Tongue (tissue), 2 donors: ENCODE results near the gene TMC1. TPM values are rescaled to one million over a fixed set of nuclear protein-coding genes. Genes with fewer than 3 reads are reported as not detected.
"Not testable (repeated sequence)": the region's sequence is repeated elsewhere in the genome, so short reads cannot be mapped to it uniquely, and the experiment has no call there.

Experiments
- DNase-seq: peaks from one replicate; pipeline ENCODE4 v3.0.0-alpha.2; 2015
- total RNA-seq: library from RNA; depleted of rRNA; stranded (reverse); fragments of >200 nt; gene quantifications from one replicate; pipeline ENCODE4 v1.2.3, GENCODE V29; 2014

TMC1 gene
- total RNA-seq, 1 donor from 2014 or later, result 0.62 TPM

DNA sequence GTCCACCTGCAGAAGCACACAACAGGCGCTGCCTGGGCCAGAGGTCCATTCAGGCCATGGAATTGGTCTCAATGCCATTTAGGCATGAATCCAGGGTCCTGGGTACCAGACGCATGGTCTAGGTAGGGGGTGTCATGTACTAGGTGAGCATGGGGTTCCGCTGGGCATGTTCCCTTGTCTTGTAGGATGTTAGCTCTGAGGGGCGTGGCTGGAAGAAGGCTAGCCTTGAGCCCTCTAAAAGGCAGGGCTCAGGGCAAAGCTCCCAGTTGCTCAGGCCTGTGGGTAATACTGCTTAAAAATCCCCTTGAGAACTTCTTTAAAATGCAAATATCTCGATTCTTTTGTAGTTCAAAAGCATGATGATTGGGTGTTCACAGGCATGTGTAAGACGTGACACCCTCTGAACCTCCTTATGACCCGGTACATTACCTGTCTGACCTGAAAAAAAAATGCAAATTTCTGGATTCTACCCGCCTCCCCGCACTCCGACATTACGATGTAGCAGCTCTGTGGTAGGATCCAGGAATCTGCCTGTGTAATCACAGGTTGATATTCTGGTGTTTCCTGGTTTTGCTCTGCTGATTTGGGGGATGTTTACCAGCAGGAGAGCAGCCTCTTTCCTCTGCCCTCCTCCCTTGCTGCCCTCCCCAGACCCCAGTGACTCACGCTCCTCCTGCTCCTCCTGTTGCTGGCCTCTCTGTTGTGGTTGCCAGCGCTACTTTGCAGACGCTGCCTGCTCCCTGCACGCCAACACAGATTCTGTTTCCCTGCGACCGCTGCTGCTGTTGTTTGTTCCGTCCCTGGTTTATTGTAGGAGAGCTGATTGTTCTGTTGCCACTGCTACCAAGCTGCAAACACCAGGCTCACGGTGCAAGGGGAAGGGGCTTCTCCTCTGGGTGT, 5.7 kb downstream of the TMC1 start:
- DNase-seq, result peak; percentile 89

DNA sequence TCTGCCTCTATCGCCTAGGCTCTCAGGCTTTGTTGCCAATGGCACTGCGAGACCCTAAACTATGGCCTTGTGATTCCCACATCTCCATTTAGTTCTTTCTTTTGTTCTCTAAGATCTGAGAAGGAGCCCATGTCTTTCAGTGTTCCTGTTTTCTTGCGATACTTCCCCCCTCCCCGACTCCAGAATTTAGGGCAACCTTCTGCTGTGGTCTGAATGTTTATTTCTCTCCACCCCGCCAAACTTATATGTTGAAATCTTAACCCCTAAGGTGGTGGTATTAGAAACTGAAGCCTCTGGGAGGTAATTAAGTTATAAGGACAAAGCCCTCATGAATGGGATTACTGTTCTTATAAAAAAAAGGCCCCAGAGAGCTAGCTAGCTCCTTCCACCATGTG, 6.4 kb downstream of the TMC1 start:
- no peak for DNase-seq

DNA sequence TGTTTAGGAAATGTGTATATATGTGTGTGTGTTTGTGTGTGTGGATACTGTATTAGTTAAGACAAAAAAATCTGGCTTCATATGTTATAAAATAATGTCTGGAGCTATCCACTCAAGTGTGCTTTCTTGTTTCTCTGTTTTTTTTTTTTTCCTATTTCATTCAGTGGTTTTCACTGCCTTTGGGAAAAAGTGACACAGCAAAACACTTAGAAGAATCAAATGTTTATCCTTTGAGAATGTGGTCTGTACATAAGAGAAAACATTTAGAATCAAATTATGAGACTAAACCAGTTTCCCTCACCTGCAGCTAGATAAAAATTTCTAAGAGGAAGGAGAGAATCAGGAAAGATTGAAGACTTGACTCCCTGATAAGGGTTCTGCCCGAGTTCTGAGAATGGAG, 8.1 kb downstream of the TMC1 start:
- no peak for DNase-seq

- DNase-seq, result no peak
Observed at GRCh38 chr9:72533322-72533721, 11.9 kb downstream of the TMC1 start.

- DNase-seq, result no peak
Observed at GRCh38 chr9:72534931-72535330, 13.5 kb downstream of the TMC1 start.

- no peak for DNase-seq
Observed at GRCh38 chr9:72537011-72537545, 15.7 kb downstream of the TMC1 start.

DNA sequence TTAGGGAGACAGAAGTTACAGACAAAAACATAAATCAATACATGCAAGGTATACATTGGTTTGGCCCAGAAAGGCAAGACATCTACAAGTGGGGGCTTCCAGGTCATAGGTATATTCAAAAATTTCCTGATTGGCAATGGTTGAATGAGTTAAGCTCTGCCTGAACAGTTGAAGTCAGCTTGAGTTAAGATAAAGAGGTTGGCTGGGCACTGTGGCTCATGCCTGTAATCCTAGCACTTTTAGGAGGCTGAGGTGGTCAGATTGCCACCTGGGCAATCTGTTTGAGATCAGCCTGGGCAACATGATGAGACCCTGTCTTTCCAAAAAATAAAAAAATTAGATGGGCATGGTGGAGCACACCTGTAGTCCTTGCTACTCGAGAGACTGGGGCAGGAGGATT, 16.3 kb downstream of the TMC1 start:
- no peak for DNase-seq

- DNase-seq, result no peak
Observed at GRCh38 chr9:72538921-72539702, 17.7 kb downstream of the TMC1 start.

- no peak for DNase-seq
Observed at GRCh38 chr9:72539824-72540347, 18.5 kb downstream of the TMC1 start.

- DNase-seq, result no peak
Observed at GRCh38 chr9:72540348-72540873, 19.0 kb downstream of the TMC1 start.

- DNase-seq, result not testable (repeated sequence)
Observed at GRCh38 chr9:72542537-72542833, 21.1 kb downstream of the TMC1 start.

DNA sequence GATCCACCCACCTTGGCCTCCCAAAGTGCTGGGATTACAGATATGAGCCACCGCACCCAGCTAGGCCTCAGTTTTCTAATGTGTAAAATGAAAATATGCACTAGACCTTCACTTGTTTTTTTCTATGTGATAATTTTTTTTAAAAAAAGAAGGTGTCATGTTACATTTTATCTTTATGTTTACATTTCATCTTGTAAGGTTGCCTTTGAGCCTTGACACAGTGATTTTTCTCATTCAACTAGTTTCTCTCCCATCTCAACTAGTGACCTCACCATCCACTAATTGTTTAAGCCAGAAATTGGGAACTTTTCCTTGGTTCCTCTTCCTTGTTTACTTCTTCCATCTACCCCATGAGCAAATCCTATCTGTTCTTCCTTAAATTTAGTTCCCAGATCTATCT, 21.5 kb downstream of the TMC1 start:
- DNase-seq, result no peak

- no peak for DNase-seq
Observed at GRCh38 chr9:72551306-72551705, 29.9 kb downstream of the TMC1 start.

DNA sequence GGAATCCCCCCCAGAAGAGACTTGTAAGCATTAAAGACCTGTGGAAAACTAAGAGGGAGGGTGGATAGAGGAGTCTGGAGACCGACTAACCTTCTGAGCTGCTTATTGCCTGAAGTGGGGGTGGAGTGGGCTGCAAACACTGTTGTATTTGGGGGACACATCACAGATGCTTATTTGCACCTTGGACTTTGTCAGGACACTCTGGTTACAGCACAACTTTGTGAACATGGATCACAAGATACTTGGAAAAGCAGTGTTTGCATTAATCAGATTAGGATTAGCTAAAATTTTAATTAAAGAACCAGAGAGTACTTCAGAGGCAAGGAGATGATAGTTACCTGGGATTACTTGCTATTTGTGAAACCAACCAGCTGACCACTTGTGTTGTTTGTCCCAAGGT, 30.9 kb downstream of the TMC1 start:
- DNase-seq, result no peak

GRCh38 chr9:72554221-72554641, 32.8 kb downstream of the TMC1 start:
- peak; percentile 10 for DNase-seq

GRCh38 chr9:72557549-72557948, 36.1 kb downstream of the TMC1 start:
- DNase-seq, result no peak

- no peak for DNase-seq
Observed at GRCh38 chr9:72560086-72560485, 38.7 kb downstream of the TMC1 start.

DNA sequence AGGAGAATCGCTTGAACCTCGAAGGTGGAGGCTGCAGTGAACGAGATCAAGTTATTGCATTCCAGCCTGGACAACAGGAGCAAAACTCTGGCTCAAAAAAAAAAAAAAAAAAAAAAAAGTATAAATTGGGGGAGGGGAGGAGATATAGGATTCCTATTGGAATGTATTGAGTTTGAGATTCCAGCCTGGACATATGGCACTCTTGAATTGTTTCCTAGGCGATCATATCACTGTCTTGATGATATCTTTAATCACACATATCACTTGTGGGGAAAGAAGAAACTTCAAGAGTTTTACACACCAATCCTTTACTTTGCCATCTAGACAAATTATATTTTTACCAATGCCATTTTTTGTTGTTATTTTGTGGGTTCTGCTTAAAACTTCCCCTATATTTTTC, 42.4 kb downstream of the TMC1 start:
- no peak for DNase-seq

DNA sequence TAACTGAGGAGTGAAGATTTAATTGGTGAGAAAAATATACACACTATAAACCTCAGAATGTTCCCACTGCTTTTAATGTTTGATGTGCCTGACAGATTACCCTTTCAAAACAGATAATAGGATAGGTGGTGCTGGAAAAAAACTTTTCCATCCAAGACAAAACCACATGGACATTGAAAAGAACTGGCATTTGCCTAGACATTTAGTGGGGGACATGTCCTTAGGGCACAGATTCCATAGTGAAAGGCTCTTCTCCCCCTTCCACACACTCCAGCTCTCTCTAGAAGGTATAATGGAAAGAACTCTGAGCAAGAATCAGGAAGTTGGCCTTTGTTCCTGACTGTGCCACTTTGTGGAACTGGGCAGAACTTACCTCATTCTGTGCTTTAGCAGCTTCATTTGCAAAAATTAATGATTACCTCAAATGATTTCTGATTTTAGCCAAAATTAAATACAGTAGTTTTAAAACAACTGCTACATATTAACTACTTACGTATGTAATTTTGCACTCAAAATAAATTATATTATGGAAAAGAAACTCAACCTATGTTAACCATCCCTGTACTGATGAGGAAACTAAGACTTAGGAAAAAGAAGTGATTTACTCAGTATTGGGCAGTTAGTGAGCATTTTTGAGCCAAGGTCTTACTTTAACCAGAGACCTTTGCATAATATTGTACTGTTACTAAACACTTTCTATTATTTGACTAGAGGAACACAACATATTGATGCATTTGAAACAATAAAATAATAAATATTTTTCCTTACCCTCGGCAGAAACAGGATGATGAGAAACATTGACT, 43.3 kb downstream of the TMC1 start:
- DNase-seq, result no peak

- DNase-seq, result no peak
Observed at GRCh38 chr9:72565535-72565934, 44.1 kb downstream of the TMC1 start.

GRCh38 chr9:72574156-72574810, 52.9 kb downstream of the TMC1 start:
- no peak for DNase-seq

DNA sequence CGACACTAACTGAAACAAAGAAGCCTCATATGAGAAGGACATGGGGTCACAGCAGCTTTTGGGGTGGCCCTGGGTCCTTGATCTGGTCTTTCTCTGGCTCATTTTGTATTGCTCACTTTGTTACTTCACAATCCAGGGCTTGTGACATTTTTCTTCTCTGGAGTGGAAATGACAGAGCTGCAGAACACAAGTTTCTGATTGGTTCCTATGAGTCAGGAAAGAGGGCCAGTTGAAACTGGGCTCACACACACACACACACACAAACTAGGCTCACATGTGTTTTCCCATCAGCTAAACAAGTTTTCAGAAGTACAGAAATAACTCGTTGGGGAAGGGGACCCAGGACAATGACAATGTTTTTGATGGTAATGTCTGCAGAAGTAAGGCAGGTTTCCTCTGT, 54.3 kb downstream of the TMC1 start:
- DNase-seq, result no peak
